Endodermal cell (in vitro differentiated cells): ENCODE measurements around the gene MRPL47. TPM values are rescaled to one million over a fixed set of nuclear protein-coding genes. Genes with fewer than 3 reads are reported as not detected.

Experiments
- DNase-seq: peaks from one replicate; pipeline ENCODE4 v3.0.0-alpha.2; 2017
- H3K27ac ChIP-seq: 2 replicates; pipeline ENCODE4 v1.5.1; 2013; ENCODE audit warnings: mild to moderate bottlenecking, low read depth, low read length, moderate library complexity
- H3K27me3 ChIP-seq: 2 replicates; pipeline ENCODE4 v1.6.1; 2013; ENCODE audit warnings: mild to moderate bottlenecking, low read length, moderate library complexity; ENCODE audit not compliant: insufficient read depth, control insufficient read depth, poor library complexity, severe bottlenecking
- H3K36me3 ChIP-seq: 2 replicates; pipeline ENCODE4 v1.7.0; 2013; ENCODE audit warnings: mild to moderate bottlenecking, low read length, moderate library complexity; ENCODE audit not compliant: control insufficient read depth, insufficient read depth
- H3K4me1 ChIP-seq: one replicate; pipeline ENCODE4 v1.7.0; 2013; ENCODE audit warnings: low read length; ENCODE audit not compliant: control insufficient read depth, insufficient read depth
- H3K4me3 ChIP-seq: 2 replicates; pipeline ENCODE4 v1.5.1; 2013; ENCODE audit warnings: mild to moderate bottlenecking, low read length, moderate library complexity
- H3K9ac ChIP-seq: 2 replicates; pipeline ENCODE4 v1.6.1; 2013; ENCODE audit warnings: mild to moderate bottlenecking, low read length, moderate library complexity; ENCODE audit not compliant: poor library complexity, severe bottlenecking; ENCODE audit errors: extremely low read depth
- H3K9me3 ChIP-seq: 2 replicates; pipeline ENCODE4 v1.6.1; 2013; ENCODE audit warnings: mild to moderate bottlenecking, low read length, moderate library complexity; ENCODE audit not compliant: control insufficient read depth
- H3K27ac Mint-ChIP-seq: 2 replicates; pipeline ENCODE4 v1.8.0; 2020; ENCODE audit warnings: mixed read lengths
- H3K27me3 Mint-ChIP-seq: 2 replicates; pipeline ENCODE4 v1.8.0; 2021; ENCODE audit warnings: mild to moderate bottlenecking, mixed read lengths; ENCODE audit not compliant: insufficient read depth
- H3K36me3 Mint-ChIP-seq: 2 replicates; pipeline ENCODE4 v1.8.0; 2020; ENCODE audit warnings: low read depth, mixed read lengths
- H3K4me1 Mint-ChIP-seq: 2 replicates; pipeline ENCODE4 v1.8.0; 2020; ENCODE audit warnings: mixed read lengths
- H3K4me3 Mint-ChIP-seq: 2 replicates; pipeline ENCODE4 v1.8.0; 2020; ENCODE audit warnings: mild to moderate bottlenecking, moderate library complexity, mixed read lengths
- H3K9me3 Mint-ChIP-seq: 2 replicates; pipeline ENCODE4 v1.8.0; 2020; ENCODE audit warnings: mild to moderate bottlenecking, mixed read lengths
- WGBS, 2 experiments: methylation state at CpG; one replicate each; pipeline versions ENCODE4 v1.1.5 to v1.1.7; 2013; ENCODE audit warnings: missing lambda C conversion rate in 2 of 2, mixed read lengths in 1 of 2; ENCODE audit not compliant: insufficient coverage in 1 of 2, insufficient read length in 1 of 2; 5-methylcytosine and 5-hydroxymethylcytosine counted together
- total RNA-seq, 2 donors: library from RNA; stranded (reverse); fragmentation: NEBNext Ultra II Directional in 1 of 2; extraction: Animal tissue kit (Norgen Biotek cat#: 25700) in 1 of 2; gene quantifications; 2 replicates in 1 of 2; 3 replicates in 1 of 2; pipeline ENCODE4 v1.2.1, GENCODE V29; 2021
- TF ChIP-seq, protein P1 (sequence below): fragments of 200-600 bp; sonication (generic); conservative IDR thresholded peaks from 2 replicates; pipeline ENCODE4 v1.5.0; 2021; ENCODE audit warnings: antibody characterized with exemption, mild to moderate bottlenecking

MRPL47 gene
- total RNA-seq, 2 donors from 2014 or later = 63.8 to 74.8 TPM

DNA sequence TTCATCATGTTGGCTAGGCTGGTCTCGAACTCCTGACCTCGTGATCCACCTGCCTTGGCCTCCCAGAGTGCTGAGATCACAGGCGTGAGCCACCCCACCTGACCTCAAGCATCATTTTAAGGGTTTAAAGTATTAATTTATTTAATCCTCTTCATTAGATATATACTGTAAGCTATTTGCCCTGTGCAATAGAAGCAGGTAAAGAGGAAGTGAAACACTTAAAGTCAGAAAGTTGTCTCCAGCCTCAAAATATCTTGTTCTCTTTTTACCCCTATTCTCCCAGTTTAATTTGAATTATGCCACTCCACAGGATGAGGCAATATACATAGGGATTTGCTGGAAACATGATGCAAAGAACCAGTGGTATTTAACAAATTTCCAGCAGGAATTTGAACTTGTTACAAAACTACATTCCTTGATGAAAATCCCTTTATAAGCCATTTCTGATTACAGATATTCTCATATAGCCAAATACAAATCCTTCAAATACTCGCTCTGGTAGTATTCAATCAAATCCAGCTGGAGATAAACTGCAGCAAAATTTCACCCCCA lies 2.2 kb upstream of the MRPL47 start:
- DNase-seq = no peak
- Histone ChIP-seq H3K9me3 (no peaks in the 10 kb centered on the region), H3K4me3 (no peak overlapping the region), H3K4me1 (peaks cover 7% of the 10 kb centered on the region), H3K9ac (no peak overlapping the region), H3K27me3 (no peaks in the 10 kb centered on the region), H3K27ac (no peak overlapping the region), H3K36me3 (peaks cover 10% of the 10 kb centered on the region)
- 99 to 100% methylated on average over 1 to 3 of the region's 4 CpGs for WGBS, 2 experiments
- Mint-ChIP-seq H3K27me3 (no peaks in the 10 kb centered on the region), H3K9me3 (no peaks in the 10 kb centered on the region), H3K4me1 (peaks cover 34% of the 10 kb centered on the region), H3K27ac (no peak overlapping the region), H3K4me3 (peak overlapping the region; percentile 4), H3K36me3 (peaks cover 11% of the 10 kb centered on the region)
- TF ChIP-seq, protein P1, sequence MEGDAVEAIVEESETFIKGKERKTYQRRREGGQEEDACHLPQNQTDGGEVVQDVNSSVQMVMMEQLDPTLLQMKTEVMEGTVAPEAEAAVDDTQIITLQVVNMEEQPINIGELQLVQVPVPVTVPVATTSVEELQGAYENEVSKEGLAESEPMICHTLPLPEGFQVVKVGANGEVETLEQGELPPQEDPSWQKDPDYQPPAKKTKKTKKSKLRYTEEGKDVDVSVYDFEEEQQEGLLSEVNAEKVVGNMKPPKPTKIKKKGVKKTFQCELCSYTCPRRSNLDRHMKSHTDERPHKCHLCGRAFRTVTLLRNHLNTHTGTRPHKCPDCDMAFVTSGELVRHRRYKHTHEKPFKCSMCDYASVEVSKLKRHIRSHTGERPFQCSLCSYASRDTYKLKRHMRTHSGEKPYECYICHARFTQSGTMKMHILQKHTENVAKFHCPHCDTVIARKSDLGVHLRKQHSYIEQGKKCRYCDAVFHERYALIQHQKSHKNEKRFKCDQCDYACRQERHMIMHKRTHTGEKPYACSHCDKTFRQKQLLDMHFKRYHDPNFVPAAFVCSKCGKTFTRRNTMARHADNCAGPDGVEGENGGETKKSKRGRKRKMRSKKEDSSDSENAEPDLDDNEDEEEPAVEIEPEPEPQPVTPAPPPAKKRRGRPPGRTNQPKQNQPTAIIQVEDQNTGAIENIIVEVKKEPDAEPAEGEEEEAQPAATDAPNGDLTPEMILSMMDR = no peak

DNA sequence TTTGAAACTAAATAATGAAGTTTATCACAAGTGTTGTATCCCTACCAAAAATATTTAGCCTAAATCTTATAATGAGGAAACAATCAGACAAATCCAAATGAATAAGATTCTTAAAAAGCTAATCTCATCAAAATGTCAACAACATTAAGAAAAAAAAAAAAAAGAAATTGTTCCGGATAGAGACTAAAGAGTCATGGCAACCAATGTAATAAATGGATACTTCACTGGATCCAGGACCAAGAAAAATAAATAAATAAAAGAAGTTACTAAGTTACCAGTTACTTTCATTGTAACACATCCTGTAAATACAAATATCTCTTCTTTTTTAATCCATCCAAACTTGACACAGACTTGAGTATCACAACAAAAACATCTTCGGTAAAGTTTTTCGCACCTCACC lies 607 bp downstream of the MRPL47 start:
- DNase-seq = no peak
- Histone ChIP-seq H3K27ac (peak overlapping the region; percentile 90), H3K36me3 (peaks cover 35% of the 10 kb centered on the region), H3K9me3 (no peaks in the 10 kb centered on the region), H3K9ac (peak overlapping the region; percentile 96), H3K4me3 (peak overlapping the region; percentile 89), H3K27me3 (no peaks in the 10 kb centered on the region), H3K4me1 (peaks cover 4% of the 10 kb centered on the region)
- Mint-ChIP-seq H3K4me3 (peak overlapping the region; percentile 94), H3K4me1 (peaks cover 16% of the 10 kb centered on the region), H3K27ac (peak overlapping the region; percentile 100), H3K27me3 (no peaks in the 10 kb centered on the region), H3K9me3 (no peaks in the 10 kb centered on the region), H3K36me3 (peaks cover 29% of the 10 kb centered on the region)
- TF ChIP-seq, protein P1 = no peak
- WGBS, 2 experiments = 15% methylated on average over 2 of the region's 3 CpGs; no CpG with 5 or more reads in 1 of the 2 experiments

DNA sequence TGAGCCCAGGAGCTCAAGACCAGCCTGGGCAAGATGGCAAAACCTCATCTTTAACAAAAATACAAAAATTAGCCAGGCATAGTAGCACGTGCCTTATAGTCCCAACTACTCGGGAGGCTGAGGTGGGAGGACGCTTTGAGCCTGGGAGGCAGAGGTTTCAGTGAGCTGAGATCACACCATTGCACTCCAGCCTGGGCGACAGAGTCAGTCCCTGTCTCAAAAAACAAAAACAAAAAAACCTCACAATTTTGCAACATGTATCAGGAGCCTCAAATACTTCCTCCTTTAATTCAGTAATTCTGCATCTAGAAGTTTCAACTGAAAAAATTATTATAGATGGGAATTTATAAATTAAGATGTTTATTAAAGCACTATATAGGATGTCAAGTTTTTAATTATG lies 1.1 kb downstream of the MRPL47 start:
- WGBS, 2 experiments = 89 to 93% methylated on average over 3 to 4 of the region's 4 CpGs
- H3K9ac ChIP-seq = peak overlapping the region; percentile 96
- no peaks in the 10 kb centered on the region for H3K9me3 ChIP-seq
- Mint-ChIP-seq H3K4me3 (peak overlapping the region; percentile 94), H3K4me1 (peaks cover 16% of the 10 kb centered on the region), H3K36me3 (peaks cover 33% of the 10 kb centered on the region), H3K27me3 (no peaks in the 10 kb centered on the region), H3K27ac (no peak overlapping the region), H3K9me3 (no peaks in the 10 kb centered on the region)
- no peak for DNase-seq
- peaks cover 2% of the 10 kb centered on the region for H3K4me1 ChIP-seq
- H3K36me3 ChIP-seq = peaks cover 40% of the 10 kb centered on the region
- TF ChIP-seq, protein P1 = no peak
- peak overlapping the region; percentile 89 for H3K4me3 ChIP-seq
- no peaks in the 10 kb centered on the region for H3K27me3 ChIP-seq
- no peak overlapping the region for H3K27ac ChIP-seq
